ENCODE results near the gene ESPN.

- TF ChIP-seq, protein P1, sequence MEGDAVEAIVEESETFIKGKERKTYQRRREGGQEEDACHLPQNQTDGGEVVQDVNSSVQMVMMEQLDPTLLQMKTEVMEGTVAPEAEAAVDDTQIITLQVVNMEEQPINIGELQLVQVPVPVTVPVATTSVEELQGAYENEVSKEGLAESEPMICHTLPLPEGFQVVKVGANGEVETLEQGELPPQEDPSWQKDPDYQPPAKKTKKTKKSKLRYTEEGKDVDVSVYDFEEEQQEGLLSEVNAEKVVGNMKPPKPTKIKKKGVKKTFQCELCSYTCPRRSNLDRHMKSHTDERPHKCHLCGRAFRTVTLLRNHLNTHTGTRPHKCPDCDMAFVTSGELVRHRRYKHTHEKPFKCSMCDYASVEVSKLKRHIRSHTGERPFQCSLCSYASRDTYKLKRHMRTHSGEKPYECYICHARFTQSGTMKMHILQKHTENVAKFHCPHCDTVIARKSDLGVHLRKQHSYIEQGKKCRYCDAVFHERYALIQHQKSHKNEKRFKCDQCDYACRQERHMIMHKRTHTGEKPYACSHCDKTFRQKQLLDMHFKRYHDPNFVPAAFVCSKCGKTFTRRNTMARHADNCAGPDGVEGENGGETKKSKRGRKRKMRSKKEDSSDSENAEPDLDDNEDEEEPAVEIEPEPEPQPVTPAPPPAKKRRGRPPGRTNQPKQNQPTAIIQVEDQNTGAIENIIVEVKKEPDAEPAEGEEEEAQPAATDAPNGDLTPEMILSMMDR (conservative IDR thresholded peaks at IDR 0.05 in 1 of 2, IDR thresholded peaks at IDR 0.05 in 1 of 2; ENCODE audit: extremely low read depth in 1 of 2, insufficient read depth in 1 of 2, low read depth in 1 of 2, low read length in 2 of 2), result no peak
- TF ChIP-seq EZH2 (IDR thresholded peaks at IDR 0.05; ENCODE audit: borderline replicate concordance, low read length), result no peak
Observed at GRCh38 chr1:6386371-6386949, 38.1 kb upstream of the ESPN start.
